ENCODE measurements around the gene WDR77. TPM values are rescaled to one million over a fixed set of nuclear protein-coding genes. Genes with fewer than 3 reads are reported as not detected.

The WDR77 gene
- total RNA-seq, 4 donors from 2014 or later = 19.0 to 33.0 (median 26.4) TPM

DNA sequence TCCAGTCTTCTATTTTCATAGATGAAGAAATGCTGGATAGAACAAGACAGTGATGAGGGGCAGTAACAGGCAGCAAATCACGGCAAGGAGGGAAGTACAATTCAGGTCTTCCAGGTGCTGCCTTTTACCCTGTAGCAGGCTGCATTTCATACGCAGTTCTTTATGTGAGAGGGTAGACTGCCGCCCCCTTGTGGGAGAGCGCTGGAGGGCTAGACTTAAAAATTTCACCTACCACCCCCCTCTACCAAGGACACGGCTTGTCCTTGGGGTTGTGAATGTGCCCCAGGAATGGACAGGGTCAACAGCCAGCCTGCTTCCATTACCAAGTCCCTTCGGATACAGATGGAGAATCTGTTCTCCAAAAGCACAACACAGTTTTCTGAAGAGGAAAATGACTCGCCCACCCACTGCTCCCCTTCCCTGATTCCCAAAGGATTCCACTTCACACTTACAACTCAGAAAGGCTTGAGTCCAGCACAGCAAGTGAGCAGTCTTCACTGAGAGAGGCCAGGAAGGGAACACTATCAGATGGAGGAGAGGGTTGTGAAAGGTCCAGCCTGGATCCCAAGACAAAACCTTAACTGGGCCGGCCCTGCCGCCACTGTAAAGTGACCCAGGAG lies 7.4 kb downstream of the WDR77 start:
- DNase-seq = peak in 2 of 3 donors; percentile 73 to 77
- H3K36me3 ChIP-seq = peaks cover 0 to 70% (median 0%) of the 10 kb centered on the region in 3 donors
- peak overlapping the region in 1 of 4 donors; percentile 1 for H3K27ac ChIP-seq

DNA sequence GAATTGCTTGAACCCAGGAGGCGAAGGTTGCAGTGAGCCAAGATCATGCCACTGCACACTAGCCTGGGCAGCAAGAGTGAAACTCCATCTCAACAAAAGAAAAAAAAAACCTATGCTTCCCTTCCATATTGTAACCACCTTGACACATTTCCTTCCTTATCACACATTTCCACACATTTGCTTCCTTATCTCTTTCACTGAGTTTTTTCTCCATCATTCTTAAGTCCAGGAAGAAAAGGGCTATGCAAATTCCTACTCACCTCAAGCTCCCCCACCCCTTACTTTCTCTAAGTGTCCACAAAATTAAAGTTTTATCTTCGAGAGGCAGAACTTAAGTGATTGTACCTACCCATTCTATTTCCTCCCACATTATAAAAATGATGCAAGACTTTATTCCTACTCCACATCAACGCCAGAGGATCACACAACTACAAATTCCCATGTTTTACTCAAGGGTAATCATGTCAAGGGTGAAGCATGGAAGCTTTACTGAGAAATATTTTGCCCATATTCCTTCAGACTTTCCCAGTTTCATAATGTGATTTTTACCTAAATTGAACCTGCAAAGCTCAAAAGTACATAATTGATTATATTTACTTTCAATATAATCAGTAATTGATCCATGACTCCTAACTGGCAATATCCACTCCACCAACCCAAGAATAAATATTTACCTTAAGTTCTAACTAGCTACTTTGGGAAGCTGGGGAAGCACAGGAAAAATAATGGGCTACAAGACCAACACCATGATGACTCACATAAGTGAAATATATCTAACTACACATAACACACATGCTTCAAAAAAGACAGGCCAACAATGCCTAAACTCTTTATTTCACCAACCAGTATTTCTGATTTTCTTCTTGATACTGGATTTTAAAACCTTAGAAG lies 9.3 kb downstream of the WDR77 start:
- no peak overlapping the region for H3K4me3 ChIP-seq
- DNase-seq = no peak
- no peaks in the 10 kb centered on the region for H3K9me3 ChIP-seq
- TF ChIP-seq, protein P1, sequence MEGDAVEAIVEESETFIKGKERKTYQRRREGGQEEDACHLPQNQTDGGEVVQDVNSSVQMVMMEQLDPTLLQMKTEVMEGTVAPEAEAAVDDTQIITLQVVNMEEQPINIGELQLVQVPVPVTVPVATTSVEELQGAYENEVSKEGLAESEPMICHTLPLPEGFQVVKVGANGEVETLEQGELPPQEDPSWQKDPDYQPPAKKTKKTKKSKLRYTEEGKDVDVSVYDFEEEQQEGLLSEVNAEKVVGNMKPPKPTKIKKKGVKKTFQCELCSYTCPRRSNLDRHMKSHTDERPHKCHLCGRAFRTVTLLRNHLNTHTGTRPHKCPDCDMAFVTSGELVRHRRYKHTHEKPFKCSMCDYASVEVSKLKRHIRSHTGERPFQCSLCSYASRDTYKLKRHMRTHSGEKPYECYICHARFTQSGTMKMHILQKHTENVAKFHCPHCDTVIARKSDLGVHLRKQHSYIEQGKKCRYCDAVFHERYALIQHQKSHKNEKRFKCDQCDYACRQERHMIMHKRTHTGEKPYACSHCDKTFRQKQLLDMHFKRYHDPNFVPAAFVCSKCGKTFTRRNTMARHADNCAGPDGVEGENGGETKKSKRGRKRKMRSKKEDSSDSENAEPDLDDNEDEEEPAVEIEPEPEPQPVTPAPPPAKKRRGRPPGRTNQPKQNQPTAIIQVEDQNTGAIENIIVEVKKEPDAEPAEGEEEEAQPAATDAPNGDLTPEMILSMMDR (IDR thresholded peaks at IDR 0.05) = no peak
- TF ChIP-seq POLR2A (IDR thresholded peaks at IDR 0.05) = no peak
- peaks cover 0 to 70% (median 0%) of the 10 kb centered on the region in 3 donors for H3K36me3 ChIP-seq
- H3K27ac ChIP-seq = no peak overlapping the region
- no peaks in the 10 kb centered on the region for H3K27me3 ChIP-seq
- H3K4me1 ChIP-seq = no peaks in the 10 kb centered on the region

More for the DNA sequence above, 7.4 kb downstream of the WDR77 start:
- Histone ChIP-seq H3K4me3 (no peak overlapping the region), H3K27me3 (no peaks in the 10 kb centered on the region), H3K4me1 (peaks cover 0 to 7% (median 0%) of the 10 kb centered on the region in 4 donors), H3K9me3 (no peaks in the 10 kb centered on the region)
- TF ChIP-seq, protein P1 (IDR thresholded peaks at IDR 0.05) = peak; percentile 20 to 61 (median 34)
- TF ChIP-seq POLR2A (IDR thresholded peaks at IDR 0.05) = no peak

DNA sequence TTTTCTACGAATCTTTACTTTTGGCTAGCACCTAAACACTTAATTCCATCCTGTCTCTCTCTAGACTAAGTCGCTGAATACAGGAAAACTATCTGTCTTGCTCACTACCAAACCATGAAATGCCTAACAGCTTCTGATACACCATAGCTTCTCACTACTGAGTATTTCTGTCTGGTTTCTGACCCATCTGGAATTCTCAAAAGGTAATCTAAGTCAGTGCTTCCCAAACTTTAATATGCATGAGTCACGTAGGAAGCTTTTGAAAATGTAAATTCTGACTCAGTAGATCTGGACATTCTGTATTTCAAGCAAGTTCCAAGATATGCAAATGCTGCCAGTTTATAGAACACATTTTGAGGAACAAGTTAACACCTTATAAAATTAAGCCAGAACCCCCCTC lies 12.3 kb downstream of the WDR77 start:
- Histone ChIP-seq H3K27ac (no peak overlapping the region), H3K4me3 (no peak overlapping the region), H3K4me1 (no peaks in the 10 kb centered on the region), H3K9me3 (no peaks in the 10 kb centered on the region), H3K36me3 (peaks cover 0 to 44% (median 0%) of the 10 kb centered on the region in 3 donors), H3K27me3 (no peaks in the 10 kb centered on the region)
- TF ChIP-seq, protein P1 (IDR thresholded peaks at IDR 0.05) = no peak
- no peak for TF ChIP-seq POLR2A (IDR thresholded peaks at IDR 0.05)
- DNase-seq = no peak

DNA sequence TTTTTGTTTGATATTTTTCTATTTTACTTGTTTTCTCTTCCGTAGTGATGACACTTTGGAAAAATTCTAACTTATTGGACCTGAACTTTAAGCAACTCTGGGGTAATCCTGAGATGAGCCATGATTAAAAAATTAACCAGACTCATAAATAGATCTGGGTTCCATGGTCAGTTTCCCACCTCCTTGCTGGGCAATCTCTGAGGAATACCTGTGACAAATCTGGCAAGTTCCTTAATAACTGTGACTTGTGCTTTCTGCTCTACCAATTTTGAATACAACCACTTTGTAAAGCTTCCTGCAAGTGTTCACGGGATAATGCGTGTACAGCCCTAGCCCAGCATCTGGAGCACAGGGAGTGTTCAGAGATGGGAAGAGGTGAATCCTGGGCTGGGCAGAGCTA lies 24.8 kb downstream of the WDR77 start:
- H3K36me3 ChIP-seq = no peaks in the 10 kb centered on the region
- no peak overlapping the region for H3K4me3 ChIP-seq
- TF ChIP-seq, protein P1 (IDR thresholded peaks at IDR 0.05) = no peak
- no peak for TF ChIP-seq POLR2A (IDR thresholded peaks at IDR 0.05)
- no peaks in the 10 kb centered on the region for H3K4me1 ChIP-seq
- DNase-seq = no peak
- H3K27me3 ChIP-seq = no peaks in the 10 kb centered on the region
- H3K27ac ChIP-seq = no peak overlapping the region
- H3K9me3 ChIP-seq = no peaks in the 10 kb centered on the region

DNA sequence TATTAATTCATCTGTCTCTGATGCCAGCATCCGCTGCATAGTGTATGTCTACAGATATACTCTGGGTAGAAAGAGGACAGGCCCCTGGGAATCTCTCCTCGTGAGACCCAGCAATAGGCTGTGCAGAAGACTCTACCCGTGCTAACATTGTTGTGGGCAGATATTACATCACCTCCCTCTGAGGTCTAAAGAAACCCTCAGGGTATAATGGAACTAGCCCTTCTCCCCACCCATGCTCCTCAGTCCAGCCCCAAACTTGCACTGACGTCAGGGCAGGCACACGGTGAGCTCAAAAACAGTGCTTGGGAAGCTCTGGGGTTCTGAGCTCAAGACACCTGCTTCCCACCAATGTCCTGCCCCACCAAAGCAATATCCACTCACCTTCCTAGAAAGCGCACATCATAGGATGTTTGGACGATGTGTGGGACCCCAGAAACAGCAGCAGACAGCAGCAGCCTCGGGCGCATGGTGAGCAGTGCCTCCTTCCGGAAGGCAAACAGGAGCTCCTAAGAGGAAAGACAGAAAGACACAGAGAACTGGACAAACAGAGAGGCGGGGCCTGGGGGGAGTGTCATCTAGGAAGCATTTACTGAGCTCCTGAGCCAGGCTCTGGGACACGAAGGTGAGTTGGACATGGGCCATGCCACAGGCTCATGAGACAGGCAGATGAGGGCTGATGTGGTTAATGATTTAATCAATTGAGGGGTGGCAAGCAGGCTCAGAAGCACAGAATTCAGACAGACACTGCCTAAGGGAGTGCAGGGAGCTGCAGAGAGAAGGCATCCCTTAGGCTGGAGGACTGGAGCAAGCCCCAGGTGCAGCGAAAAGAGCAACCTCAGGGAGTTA lies 26.3 kb downstream of the WDR77 start:
- Histone ChIP-seq H3K4me3 (peak overlapping the region in 1 of 4 donors; percentile 35), H3K27me3 (no peaks in the 10 kb centered on the region), H3K4me1 (no peaks in the 10 kb centered on the region), H3K36me3 (no peaks in the 10 kb centered on the region), H3K9me3 (no peaks in the 10 kb centered on the region), H3K27ac (peak overlapping the region in 1 of 4 donors; percentile 32)
- TF ChIP-seq, protein P1 (IDR thresholded peaks at IDR 0.05) = peak in 1 of 6 experiments; percentile 12
- no peak for TF ChIP-seq POLR2A (IDR thresholded peaks at IDR 0.05)
- DNase-seq = peak in 2 of 3 donors; percentile 80 to 81
